GM12878 (cell line): ENCODE measurements around the gene SFT2D3. TPM values are rescaled to one million over a fixed set of nuclear protein-coding genes. Genes with fewer than 3 reads are reported as not detected.

ENCODE experiments used
- ATAC-seq: fragments of 200-7000 bp; cut with Tn5 transposase; 3 replicates; pipeline ENCODE4 v1.9.1; 2020; ENCODE audit warnings: mild to moderate bottlenecking, moderate library complexity
- BruUV-seq: library from RNA; stranded (reverse); fragments of 400-500 nt; replicated peaks from 2 replicates; lab custom pipeline; 2021; lab: Mats Ljungman, UMichigan
- CTCF ChIA-PET: fragments of 300-600 bp; sonication (Branson Sonifier 250); formaldehyde crosslinking; extraction: SDS; loops from one replicate; lab custom pipeline; 2021; ENCODE audit warnings: inconsistent platforms; lab: Yijun Ruan, JAX
- POLR2A ChIA-PET: fragments of 350-600 bp; formaldehyde crosslinking; extraction: SDS; loops from one replicate; lab custom pipeline; 2021; ENCODE audit warnings: inconsistent platforms; lab: Charles Lee
- RAD21 ChIA-PET: fragments of 300-600 bp; sonication (Branson Sonifier 250); formaldehyde crosslinking; loops from one replicate; lab custom pipeline; 2023; ENCODE audit warnings: antibody characterized with exemption; ENCODE audit not compliant: unreplicated experiment; lab: Charles Lee
- SMC1A ChIA-PET: fragments of 300-600 bp; sonication (Branson Sonifier 250); formaldehyde crosslinking; loops from one replicate; lab custom pipeline; 2023; ENCODE audit not compliant: unreplicated experiment, uncharacterized antibody; lab: Charles Lee
- DNase-seq: peaks from one replicate; pipeline ENCODE4 v3.0.0-alpha.2; 2011; ENCODE audit warnings: low read depth, low spot score
- FAIRE-seq: peaks from 3 replicates; lab custom pipeline; 2011; peaks lifted over from hg19 to GRCh38; lab: Jason Lieb, UNC
- H2AFZ ChIP-seq: 2 replicates; pipeline ENCODE4 v1.6.0; 2011; ENCODE audit warnings: low read depth, low read length, control low read depth; ENCODE audit not compliant: control insufficient read depth
- H3K27ac ChIP-seq: 2 replicates; pipeline ENCODE4 v1.5.1; 2011; ENCODE audit warnings: control low read depth; ENCODE audit not compliant: control insufficient read depth, insufficient read depth
- H3K27me3 ChIP-seq, 2 experiments: replicated peaks in 1 of 2; 2 replicates each; pipeline versions ENCODE4 v1.6.0 to v1.6.1; 2011; ENCODE audit warnings: low read length in 1 of 2; ENCODE audit not compliant: control insufficient read depth in 2 of 2, insufficient read depth in 2 of 2
- H3K36me3 ChIP-seq, 2 experiments: 2 replicates each; pipeline ENCODE4 v1.5.1; 2011; ENCODE audit warnings: low read length in 1 of 2; ENCODE audit not compliant: control insufficient read depth in 2 of 2, insufficient read depth in 2 of 2
- H3K4me1 ChIP-seq: 2 replicates; pipeline ENCODE4 v1.6.1; 2011; ENCODE audit warnings: mild to moderate bottlenecking, low read length, moderate library complexity, mixed read lengths; ENCODE audit not compliant: control insufficient read depth, insufficient read depth
- H3K4me2 ChIP-seq: 2 replicates; pipeline ENCODE4 v1.6.0; 2011; ENCODE audit warnings: control low read depth; ENCODE audit not compliant: control insufficient read depth, insufficient read depth
- H3K4me3 ChIP-seq: fragments of 200-600 bp; sonication (generic); 2 replicates; pipeline ENCODE4 v1.5.1; 2016
- H3K79me2 ChIP-seq: 2 replicates; pipeline ENCODE4 v1.6.0; 2011; ENCODE audit warnings: low read length; ENCODE audit not compliant: control insufficient read depth, insufficient read depth
- H3K9ac ChIP-seq: 2 replicates; pipeline ENCODE4 v1.8.0; 2011; ENCODE audit warnings: low read length, control low read depth, mixed read lengths; ENCODE audit not compliant: control insufficient read depth, insufficient read depth
- H3K9me3 ChIP-seq: replicated peaks from 3 replicates; pipeline ENCODE4 v1.5.1; 2011; ENCODE audit warnings: mild to moderate bottlenecking, low read length; ENCODE audit not compliant: control insufficient read depth, insufficient read depth
- H4K20me1 ChIP-seq: 2 replicates; pipeline ENCODE4 v1.6.0; 2011; ENCODE audit not compliant: control insufficient read depth, insufficient read depth
- CBX5 ChIP-seq: sonication (generic); IDR thresholded peaks from 2 replicates; pipeline ENCODE4 v1.6.1; 2016; ENCODE audit warnings: low read depth, moderate library complexity, mild to moderate bottlenecking, inconsistent platforms
- CHD2 ChIP-seq: IDR thresholded peaks from 2 replicates; pipeline ENCODE4 v1.6.1; 2011; ENCODE audit warnings: low read depth, low read length, improper control_type of control experiment, borderline replicate concordance
- NFIC ChIP-seq: IDR thresholded peaks from 2 replicates; pipeline ENCODE4 v1.6.1; 2012; ENCODE audit warnings: low read depth, mild to moderate bottlenecking, inconsistent platforms, low read length, moderate library complexity
- NR2F1 ChIP-seq: fragments of 450-650 bp; conservative IDR thresholded peaks from 2 replicates; pipeline ENCODE4 v1.6.1; 2017; ENCODE audit warnings: mild to moderate bottlenecking
- NRF1 ChIP-seq: conservative IDR thresholded peaks from 2 replicates; pipeline ENCODE4 v1.6.1; 2011; ENCODE audit warnings: mild to moderate bottlenecking, low read depth, low read length, improper control_type of control experiment
- RFX5 ChIP-seq: IDR thresholded peaks from 2 replicates; pipeline ENCODE4 v1.6.1; 2011; ENCODE audit warnings: low read depth, low read length, improper control_type of control experiment
- YBX1 ChIP-seq: fragments of 450-650 bp; IDR thresholded peaks from 2 replicates; pipeline ENCODE4 v1.6.1; 2016; ENCODE audit warnings: antibody characterized with exemption
- YY1 ChIP-seq: IDR thresholded peaks from 2 replicates; pipeline ENCODE4 v1.6.1; 2011; ENCODE audit warnings: low read depth, mild to moderate bottlenecking, low read length
- ZNF274 ChIP-seq: IDR thresholded peaks from one replicate; pipeline ENCODE4 v1.8.0; 2011; ENCODE audit not compliant: insufficient read length, insufficient read depth
- WGBS: methylation state at CpG from one replicate; pipeline ENCODE4 v1.1.6; 2016; ENCODE audit warnings: low lambda C conversion rate; ENCODE audit not compliant: insufficient replicate concordance, insufficient coverage; ENCODE audit errors: missing lambda C conversion rate; 5-methylcytosine and 5-hydroxymethylcytosine counted together
- in situ Hi-C: fragments of 300-500 bp; cut with MboI; formaldehyde crosslinking; loops from 9 replicates; pipeline ENCODE4 v1.14.3; 2018; ENCODE audit warnings: mixed read lengths
- intact Hi-C: fragments of 100-400 bp; cut with micrococcal nuclease; formaldehyde crosslinking; loops from one replicate; pipeline ENCODE4 v1.14.2; 2022; ENCODE audit not compliant: unreplicated experiment
- polyA plus RNA-seq, 11 experiments: library from polyadenylated mRNA; depleted of rRNA in 4 of 11; unstranded in 6 of 11; stranded (reverse) in 5 of 11; fragments of >200 nt; fragmentation: Nextera tagmentation in 4 of 11; fragmentation: Illumina TruSeq in 1 of 11; extraction: Ambion mirVana in 4 of 11; extraction: Trizol in 1 of 11; gene quantifications; 1 replicate in 1 of 11; 2 replicates in 10 of 11; pipeline versions ENCODE4 v1.2.1 to v1.2.3, GENCODE V29; 2011 to 2016; ENCODE audit warnings: inconsistent platforms in 2 of 11, missing spikeins in 2 of 11, low read depth in 1 of 11
- total RNA-seq, 4 experiments: library from RNA; depleted of rRNA in 3 of 4; stranded (reverse); fragments of >200 nt in 3 of 4; fragmentation: Illumina TruSeq in 1 of 4; extraction: Trizol in 1 of 4; gene quantifications; 2 replicates each; pipeline versions ENCODE4 v1.2.1 to v1.2.3, GENCODE V29; 2013 to 2021
- TF ChIP-seq, protein P1 (sequence below): fragments of 450-650 bp; IDR thresholded peaks from 2 replicates; pipeline ENCODE4 v1.6.1; 2014; ENCODE audit warnings: mild to moderate bottlenecking
- TF ChIP-seq, protein P2 (sequence below): fragments of 450-650 bp; IDR thresholded peaks from 2 replicates; pipeline ENCODE4 v1.6.1; 2018; ENCODE audit warnings: mild to moderate bottlenecking, low read depth, moderate library complexity; ENCODE audit not compliant: partially characterized antibody
- TF ChIP-seq, protein P3 (sequence below): fragments of 450-650 bp; IDR thresholded peaks from 2 replicates; pipeline ENCODE4 v1.6.1; 2017; ENCODE audit warnings: mild to moderate bottlenecking, moderate library complexity

SFT2D3 gene
- total and polyA plus RNA-seq, 10 of the 15 experiments (the other 5 are each of a cell fraction or from before 2014, with no cell fraction given), result 4.2 to 8.4 (median 6.6) TPM; not detected in 4

DNA sequence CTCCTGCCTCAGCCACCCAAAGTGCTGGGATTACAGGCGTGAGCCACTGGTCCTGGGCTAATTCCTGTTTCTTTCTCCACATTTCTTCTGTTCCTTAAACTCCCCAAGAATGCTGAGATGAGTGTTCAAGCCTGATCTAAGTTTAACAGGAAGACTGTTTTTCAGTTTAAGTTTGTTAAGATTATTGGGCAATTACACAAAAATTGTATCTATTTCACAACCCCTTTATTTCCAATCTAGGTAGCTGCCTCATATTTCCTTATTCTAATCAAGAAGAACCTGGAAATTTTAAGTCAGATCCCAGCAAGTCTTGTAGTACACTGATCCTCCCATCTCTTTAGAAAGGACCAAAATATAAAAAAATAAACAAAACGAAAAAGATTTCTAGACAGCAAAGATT, 11.7 kb downstream of the SFT2D3 start:
- CTCF ChIA-PET, result interaction anchor here (2.9 kb wide), 1 partner anchor 8 kb away, joined by 9 read pairs; no protein-coding TSS in a partner anchor
- TF ChIP-seq YY1 (no peak), YBX1 (no peak), RFX5 (no peak), NRF1 (no peak), CHD2 (no peak), NFIC (no peak), CBX5 (no peak), ZNF274 (no peak), NR2F1 (no peak)
- TF ChIP-seq, protein P1, sequence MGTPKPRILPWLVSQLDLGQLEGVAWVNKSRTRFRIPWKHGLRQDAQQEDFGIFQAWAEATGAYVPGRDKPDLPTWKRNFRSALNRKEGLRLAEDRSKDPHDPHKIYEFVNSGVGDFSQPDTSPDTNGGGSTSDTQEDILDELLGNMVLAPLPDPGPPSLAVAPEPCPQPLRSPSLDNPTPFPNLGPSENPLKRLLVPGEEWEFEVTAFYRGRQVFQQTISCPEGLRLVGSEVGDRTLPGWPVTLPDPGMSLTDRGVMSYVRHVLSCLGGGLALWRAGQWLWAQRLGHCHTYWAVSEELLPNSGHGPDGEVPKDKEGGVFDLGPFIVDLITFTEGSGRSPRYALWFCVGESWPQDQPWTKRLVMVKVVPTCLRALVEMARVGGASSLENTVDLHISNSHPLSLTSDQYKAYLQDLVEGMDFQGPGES, result no peak
- TF ChIP-seq, protein P2, sequence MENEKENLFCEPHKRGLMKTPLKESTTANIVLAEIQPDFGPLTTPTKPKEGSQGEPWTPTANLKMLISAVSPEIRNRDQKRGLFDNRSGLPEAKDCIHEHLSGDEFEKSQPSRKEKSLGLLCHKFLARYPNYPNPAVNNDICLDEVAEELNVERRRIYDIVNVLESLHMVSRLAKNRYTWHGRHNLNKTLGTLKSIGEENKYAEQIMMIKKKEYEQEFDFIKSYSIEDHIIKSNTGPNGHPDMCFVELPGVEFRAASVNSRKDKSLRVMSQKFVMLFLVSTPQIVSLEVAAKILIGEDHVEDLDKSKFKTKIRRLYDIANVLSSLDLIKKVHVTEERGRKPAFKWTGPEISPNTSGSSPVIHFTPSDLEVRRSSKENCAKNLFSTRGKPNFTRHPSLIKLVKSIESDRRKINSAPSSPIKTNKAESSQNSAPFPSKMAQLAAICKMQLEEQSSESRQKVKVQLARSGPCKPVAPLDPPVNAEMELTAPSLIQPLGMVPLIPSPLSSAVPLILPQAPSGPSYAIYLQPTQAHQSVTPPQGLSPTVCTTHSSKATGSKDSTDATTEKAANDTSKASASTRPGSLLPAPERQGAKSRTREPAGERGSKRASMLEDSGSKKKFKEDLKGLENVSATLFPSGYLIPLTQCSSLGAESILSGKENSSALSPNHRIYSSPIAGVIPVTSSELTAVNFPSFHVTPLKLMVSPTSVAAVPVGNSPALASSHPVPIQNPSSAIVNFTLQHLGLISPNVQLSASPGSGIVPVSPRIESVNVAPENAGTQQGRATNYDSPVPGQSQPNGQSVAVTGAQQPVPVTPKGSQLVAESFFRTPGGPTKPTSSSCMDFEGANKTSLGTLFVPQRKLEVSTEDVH, result no peak
- TF ChIP-seq, protein P3, sequence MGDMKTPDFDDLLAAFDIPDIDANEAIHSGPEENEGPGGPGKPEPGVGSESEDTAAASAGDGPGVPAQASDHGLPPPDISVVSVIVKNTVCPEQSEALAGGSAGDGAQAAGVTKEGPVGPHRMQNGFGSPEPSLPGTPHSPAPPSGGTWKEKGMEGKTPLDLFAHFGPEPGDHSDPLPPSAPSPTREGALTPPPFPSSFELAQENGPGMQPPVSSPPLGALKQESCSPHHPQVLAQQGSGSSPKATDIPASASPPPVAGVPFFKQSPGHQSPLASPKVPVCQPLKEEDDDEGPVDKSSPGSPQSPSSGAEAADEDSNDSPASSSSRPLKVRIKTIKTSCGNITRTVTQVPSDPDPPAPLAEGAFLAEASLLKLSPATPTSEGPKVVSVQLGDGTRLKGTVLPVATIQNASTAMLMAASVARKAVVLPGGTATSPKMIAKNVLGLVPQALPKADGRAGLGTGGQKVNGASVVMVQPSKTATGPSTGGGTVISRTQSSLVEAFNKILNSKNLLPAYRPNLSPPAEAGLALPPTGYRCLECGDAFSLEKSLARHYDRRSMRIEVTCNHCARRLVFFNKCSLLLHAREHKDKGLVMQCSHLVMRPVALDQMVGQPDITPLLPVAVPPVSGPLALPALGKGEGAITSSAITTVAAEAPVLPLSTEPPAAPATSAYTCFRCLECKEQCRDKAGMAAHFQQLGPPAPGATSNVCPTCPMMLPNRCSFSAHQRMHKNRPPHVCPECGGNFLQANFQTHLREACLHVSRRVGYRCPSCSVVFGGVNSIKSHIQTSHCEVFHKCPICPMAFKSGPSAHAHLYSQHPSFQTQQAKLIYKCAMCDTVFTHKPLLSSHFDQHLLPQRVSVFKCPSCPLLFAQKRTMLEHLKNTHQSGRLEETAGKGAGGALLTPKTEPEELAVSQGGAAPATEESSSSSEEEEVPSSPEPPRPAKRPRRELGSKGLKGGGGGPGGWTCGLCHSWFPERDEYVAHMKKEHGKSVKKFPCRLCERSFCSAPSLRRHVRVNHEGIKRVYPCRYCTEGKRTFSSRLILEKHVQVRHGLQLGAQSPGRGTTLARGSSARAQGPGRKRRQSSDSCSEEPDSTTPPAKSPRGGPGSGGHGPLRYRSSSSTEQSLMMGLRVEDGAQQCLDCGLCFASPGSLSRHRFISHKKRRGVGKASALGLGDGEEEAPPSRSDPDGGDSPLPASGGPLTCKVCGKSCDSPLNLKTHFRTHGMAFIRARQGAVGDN, result no peak
- TF ChIP-seq, all 136 proteins: peak for 0
- H2AFZ ChIP-seq, result no peak overlapping the region
- intact Hi-C loops (no loop called here), in situ Hi-C loops (no loop called here)
- no TSS peak for BruUV-seq
- H3K4me2 ChIP-seq, result no peak overlapping the region
- RAD21 ChIA-PET, result no interaction called here
- SMC1A ChIA-PET, result interaction anchor here (0.9 kb wide), 1 partner anchor 9 kb away, joined by 3 read pairs; no protein-coding TSS in a partner anchor
- no peak for DNase-seq
- no peaks in the 10 kb centered on the region for H4K20me1 ChIP-seq
- FAIRE-seq, result no peak
- H3K27me3 ChIP-seq, result no peaks in the 10 kb centered on the region
- ATAC-seq, result no peak
- peaks cover 10 to 14% of the 10 kb centered on the region in 2 experiments for H3K36me3 ChIP-seq
- no peaks in the 10 kb centered on the region for H3K4me1 ChIP-seq
- H3K79me2 ChIP-seq, result no peaks in the 10 kb centered on the region
- POLR2A ChIA-PET, result no interaction called here
- H3K4me3 ChIP-seq, result no peak overlapping the region
- WGBS, result 91% methylated on average over 2 of the region's 2 CpGs
- no peak overlapping the region for H3K27ac ChIP-seq
- H3K9me3 ChIP-seq, result no peaks in the 10 kb centered on the region
- no peak overlapping the region for H3K9ac ChIP-seq
